ENCODE data around the gene MBD5.

The MBD5 gene

DNA sequence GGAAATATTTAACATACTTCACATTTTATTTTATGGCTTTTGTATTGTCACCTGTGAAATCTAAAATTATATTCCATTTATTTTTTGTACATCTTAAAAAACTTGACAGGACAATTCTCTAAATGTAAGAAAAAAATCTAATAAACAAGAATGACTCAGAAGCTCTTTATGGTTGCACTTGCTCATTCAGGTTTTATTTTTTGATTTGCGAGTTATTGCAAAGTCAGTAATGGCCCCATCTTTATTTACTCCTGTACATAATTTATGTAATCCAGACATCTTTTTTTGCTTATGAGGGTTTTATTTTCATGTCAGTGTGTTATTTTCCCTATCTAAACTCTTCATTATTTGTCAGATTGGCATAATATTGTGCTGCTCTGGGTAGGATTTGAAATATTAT is 145.1 kb downstream of the MBD5 start:
- Histone ChIP-seq H3K4me3 (ENCODE audit: low read depth, low read length) (no peak overlapping the region), H3K4me1 (ENCODE audit: control insufficient read depth, insufficient read depth, low read length, unreplicated experiment) (no peaks in the 10 kb centered on the region)

GRCh38 chr2:148167241-148167766 is 146.4 kb downstream of the MBD5 start:
- Histone ChIP-seq H3K4me3 (ENCODE audit: low read depth, low read length) (no peak overlapping the region), H2AFZ (ENCODE audit: low read length, unreplicated experiment) (no peak overlapping the region), H3K27ac (ENCODE audit: low read depth, low read length) (no peak overlapping the region), H3K27me3 (ENCODE audit: insufficient read depth, low read length) (no peaks in the 10 kb centered on the region), H3K4me1 (ENCODE audit: control insufficient read depth, insufficient read depth, low read length, unreplicated experiment) (no peaks in the 10 kb centered on the region), H3K79me2 (ENCODE audit: control insufficient read depth, insufficient read depth, low read length, unreplicated experiment) (no peaks in the 10 kb centered on the region), H3K36me3 (ENCODE audit: insufficient read depth, low read length) (no peaks in the 10 kb centered on the region; the same call in 1 of the 2 replicates)

More for the DNA sequence above, 145.1 kb downstream of the MBD5 start:
- H3K27ac ChIP-seq (ENCODE audit: low read depth, low read length), result no peak overlapping the region
- no peaks in the 10 kb centered on the region for H3K27me3 ChIP-seq (ENCODE audit: insufficient read depth, low read length)
- no peaks in the 10 kb centered on the region; the same call in 1 of the 2 replicates for H3K36me3 ChIP-seq (ENCODE audit: insufficient read depth, low read length)
- no peaks in the 10 kb centered on the region for H3K79me2 ChIP-seq (ENCODE audit: control insufficient read depth, insufficient read depth, low read length, unreplicated experiment)
- H2AFZ ChIP-seq (ENCODE audit: low read length, unreplicated experiment), result no peak overlapping the region

GRCh38 chr2:148167855-148168254 is 147.0 kb downstream of the MBD5 start:
- H3K4me3 ChIP-seq (ENCODE audit: low read depth, low read length), result no peak overlapping the region
- no peaks in the 10 kb centered on the region; the same call in 1 of the 2 replicates for H3K36me3 ChIP-seq (ENCODE audit: insufficient read depth, low read length)
- no peaks in the 10 kb centered on the region for H3K79me2 ChIP-seq (ENCODE audit: control insufficient read depth, insufficient read depth, low read length, unreplicated experiment)
- no peaks in the 10 kb centered on the region for H3K27me3 ChIP-seq (ENCODE audit: insufficient read depth, low read length)
- H3K27ac ChIP-seq (ENCODE audit: low read depth, low read length), result no peak overlapping the region
- no peak overlapping the region for H2AFZ ChIP-seq (ENCODE audit: low read length, unreplicated experiment)
- H3K4me1 ChIP-seq (ENCODE audit: control insufficient read depth, insufficient read depth, low read length, unreplicated experiment), result no peaks in the 10 kb centered on the region

DNA sequence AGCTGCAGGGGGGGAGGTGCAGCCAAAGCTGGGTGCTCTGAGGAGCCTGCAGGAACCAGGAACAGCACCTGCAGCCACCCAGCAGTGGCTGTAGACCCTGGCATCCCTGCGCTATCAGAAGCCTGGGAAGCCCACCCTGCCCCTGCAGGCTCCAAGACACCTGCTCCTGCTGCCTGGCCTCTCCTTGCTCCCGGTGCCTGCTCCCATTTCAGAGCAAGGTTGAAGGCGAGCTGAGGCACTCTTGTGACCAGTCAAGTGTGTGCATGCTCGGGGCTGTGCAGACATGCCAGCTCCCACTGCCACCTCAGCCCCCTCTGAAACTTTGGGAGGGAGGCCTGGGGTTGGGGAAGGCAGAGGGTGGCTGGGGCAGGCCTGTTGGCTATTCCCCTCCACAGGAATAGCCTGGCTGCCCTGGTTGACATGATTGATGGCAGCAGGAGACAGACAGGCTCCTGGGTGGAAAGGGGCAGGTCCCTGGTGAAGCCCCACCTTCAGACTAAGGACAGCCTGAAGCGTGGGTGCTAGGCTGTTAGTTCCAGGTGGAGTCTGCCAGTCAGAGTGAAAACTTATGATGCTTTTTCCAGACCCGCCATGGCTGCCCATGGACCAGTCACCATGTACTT is 151.4 kb downstream of the MBD5 start:
- no peak overlapping the region for H3K27ac ChIP-seq (ENCODE audit: low read depth, low read length)
- no peak overlapping the region for H2AFZ ChIP-seq (ENCODE audit: low read length, unreplicated experiment)
- no peaks in the 10 kb centered on the region; the same call in 1 of the 2 replicates for H3K36me3 ChIP-seq (ENCODE audit: insufficient read depth, low read length)
- no peak overlapping the region for H3K4me3 ChIP-seq (ENCODE audit: low read depth, low read length)
- H3K27me3 ChIP-seq (ENCODE audit: insufficient read depth, low read length), result no peaks in the 10 kb centered on the region
- H3K79me2 ChIP-seq (ENCODE audit: control insufficient read depth, insufficient read depth, low read length, unreplicated experiment), result no peaks in the 10 kb centered on the region
- H3K4me1 ChIP-seq (ENCODE audit: control insufficient read depth, insufficient read depth, low read length, unreplicated experiment), result no peaks in the 10 kb centered on the region

- H3K4me1 ChIP-seq (ENCODE audit: control insufficient read depth, insufficient read depth, low read length, unreplicated experiment), result no peaks in the 10 kb centered on the region
- H3K4me3 ChIP-seq (ENCODE audit: low read depth, low read length), result no peak overlapping the region
- no peaks in the 10 kb centered on the region for H3K27me3 ChIP-seq (ENCODE audit: insufficient read depth, low read length)
- no peak overlapping the region for H3K27ac ChIP-seq (ENCODE audit: low read depth, low read length)
- H2AFZ ChIP-seq (ENCODE audit: low read length, unreplicated experiment), result no peak overlapping the region
- no peaks in the 10 kb centered on the region; the same call in 1 of the 2 replicates for H3K36me3 ChIP-seq (ENCODE audit: insufficient read depth, low read length)
- no peaks in the 10 kb centered on the region for H3K79me2 ChIP-seq (ENCODE audit: control insufficient read depth, insufficient read depth, low read length, unreplicated experiment)
Measured at GRCh38 chr2:148173168-148173567, 152.3 kb downstream of the MBD5 start.

DNA sequence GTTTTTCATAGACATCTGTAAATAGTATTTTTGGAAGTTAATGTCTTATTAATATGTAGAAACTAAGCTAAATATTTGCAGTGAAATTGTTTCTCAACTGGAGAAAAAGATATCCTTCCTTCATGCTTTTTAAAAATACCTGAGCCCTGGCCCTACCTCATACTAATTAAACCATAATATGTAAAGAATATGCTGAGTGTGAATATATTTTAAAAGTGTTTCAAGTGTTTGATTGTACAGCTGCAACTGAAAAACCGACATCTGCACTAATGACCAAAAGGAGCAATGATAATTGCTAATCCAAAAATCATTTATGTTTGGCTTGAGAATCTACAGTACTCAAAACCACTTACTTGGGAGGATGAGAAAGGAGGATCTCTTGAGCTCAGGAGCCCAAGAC is 156.7 kb downstream of the MBD5 start:
- Histone ChIP-seq H3K79me2 (ENCODE audit: control insufficient read depth, insufficient read depth, low read length, unreplicated experiment) (no peaks in the 10 kb centered on the region), H3K36me3 (ENCODE audit: insufficient read depth, low read length) (no peaks in the 10 kb centered on the region; the same call in 1 of the 2 replicates), H2AFZ (ENCODE audit: low read length, unreplicated experiment) (no peak overlapping the region), H3K4me1 (ENCODE audit: control insufficient read depth, insufficient read depth, low read length, unreplicated experiment) (no peaks in the 10 kb centered on the region), H3K27me3 (ENCODE audit: insufficient read depth, low read length) (no peaks in the 10 kb centered on the region), H3K4me3 (ENCODE audit: low read depth, low read length) (no peak overlapping the region), H3K27ac (ENCODE audit: low read depth, low read length) (no peak overlapping the region)

- Histone ChIP-seq H3K4me1 (ENCODE audit: control insufficient read depth, insufficient read depth, low read length, unreplicated experiment) (no peaks in the 10 kb centered on the region), H3K36me3 (ENCODE audit: insufficient read depth, low read length) (peaks cover 4% of the 10 kb centered on the region; the same call in 1 of the 2 replicates), H3K4me3 (ENCODE audit: low read depth, low read length) (no peak overlapping the region), H3K79me2 (ENCODE audit: control insufficient read depth, insufficient read depth, low read length, unreplicated experiment) (no peaks in the 10 kb centered on the region), H2AFZ (ENCODE audit: low read length, unreplicated experiment) (no peak overlapping the region), H3K27me3 (ENCODE audit: insufficient read depth, low read length) (no peaks in the 10 kb centered on the region), H3K27ac (ENCODE audit: low read depth, low read length) (no peak overlapping the region)
Measured at GRCh38 chr2:148179724-148180123, 158.8 kb downstream of the MBD5 start.

DNA sequence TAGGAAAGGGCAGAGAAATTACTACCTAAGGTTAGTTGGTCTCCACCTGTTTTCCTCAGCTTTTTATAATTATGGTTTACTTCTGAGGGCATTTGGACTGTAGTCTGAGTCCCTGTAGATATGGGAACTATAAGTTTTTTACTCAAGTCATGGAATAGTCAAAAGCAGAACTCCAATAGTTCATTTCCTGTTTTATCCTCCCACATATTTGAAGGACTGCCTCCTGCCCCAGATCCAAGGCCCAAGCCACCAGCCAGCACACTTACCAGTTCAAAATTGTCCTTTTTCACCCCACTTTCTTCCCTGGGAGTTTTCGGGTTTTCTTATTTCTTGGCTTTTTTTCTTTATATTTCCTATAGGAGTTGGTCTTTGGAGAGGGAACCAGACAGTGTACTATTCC is 164.1 kb downstream of the MBD5 start:
- Histone ChIP-seq H3K27me3 (ENCODE audit: insufficient read depth, low read length) (no peaks in the 10 kb centered on the region), H2AFZ (ENCODE audit: low read length, unreplicated experiment) (no peak overlapping the region), H3K27ac (ENCODE audit: low read depth, low read length) (no peak overlapping the region), H3K4me3 (ENCODE audit: low read depth, low read length) (no peak overlapping the region), H3K4me1 (ENCODE audit: control insufficient read depth, insufficient read depth, low read length, unreplicated experiment) (no peaks in the 10 kb centered on the region), H3K36me3 (ENCODE audit: insufficient read depth, low read length) (peaks cover 10% of the 10 kb centered on the region; the same call in 1 of the 2 replicates), H3K79me2 (ENCODE audit: control insufficient read depth, insufficient read depth, low read length, unreplicated experiment) (no peaks in the 10 kb centered on the region)

DNA sequence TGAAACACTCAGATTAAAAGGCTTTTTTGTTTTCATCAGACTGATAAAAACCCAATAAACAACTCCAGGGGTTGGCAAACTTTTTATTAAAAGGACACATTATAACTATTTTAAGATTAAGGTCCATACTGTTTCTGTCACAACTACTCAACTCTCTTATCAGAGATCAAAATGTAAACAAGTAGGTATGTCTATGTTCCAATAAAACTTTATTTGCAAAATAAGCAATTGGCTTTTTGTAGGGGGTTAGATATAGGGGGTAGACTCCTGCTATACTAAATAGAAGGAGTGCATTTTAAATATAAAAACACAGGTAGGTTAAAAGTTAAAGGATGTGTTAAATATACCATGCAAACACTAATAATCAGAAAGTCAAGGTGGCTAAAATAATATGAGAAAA is 174.0 kb downstream of the MBD5 start:
- Histone ChIP-seq H2AFZ (ENCODE audit: low read length, unreplicated experiment) (no peak overlapping the region), H3K4me3 (ENCODE audit: low read depth, low read length) (no peak overlapping the region), H3K36me3 (ENCODE audit: insufficient read depth, low read length) (no peaks in the 10 kb centered on the region), H3K27me3 (ENCODE audit: insufficient read depth, low read length) (no peaks in the 10 kb centered on the region), H3K79me2 (ENCODE audit: control insufficient read depth, insufficient read depth, low read length, unreplicated experiment) (no peaks in the 10 kb centered on the region), H3K27ac (ENCODE audit: low read depth, low read length) (no peak overlapping the region), H3K4me1 (ENCODE audit: control insufficient read depth, insufficient read depth, low read length, unreplicated experiment) (no peaks in the 10 kb centered on the region)

DNA sequence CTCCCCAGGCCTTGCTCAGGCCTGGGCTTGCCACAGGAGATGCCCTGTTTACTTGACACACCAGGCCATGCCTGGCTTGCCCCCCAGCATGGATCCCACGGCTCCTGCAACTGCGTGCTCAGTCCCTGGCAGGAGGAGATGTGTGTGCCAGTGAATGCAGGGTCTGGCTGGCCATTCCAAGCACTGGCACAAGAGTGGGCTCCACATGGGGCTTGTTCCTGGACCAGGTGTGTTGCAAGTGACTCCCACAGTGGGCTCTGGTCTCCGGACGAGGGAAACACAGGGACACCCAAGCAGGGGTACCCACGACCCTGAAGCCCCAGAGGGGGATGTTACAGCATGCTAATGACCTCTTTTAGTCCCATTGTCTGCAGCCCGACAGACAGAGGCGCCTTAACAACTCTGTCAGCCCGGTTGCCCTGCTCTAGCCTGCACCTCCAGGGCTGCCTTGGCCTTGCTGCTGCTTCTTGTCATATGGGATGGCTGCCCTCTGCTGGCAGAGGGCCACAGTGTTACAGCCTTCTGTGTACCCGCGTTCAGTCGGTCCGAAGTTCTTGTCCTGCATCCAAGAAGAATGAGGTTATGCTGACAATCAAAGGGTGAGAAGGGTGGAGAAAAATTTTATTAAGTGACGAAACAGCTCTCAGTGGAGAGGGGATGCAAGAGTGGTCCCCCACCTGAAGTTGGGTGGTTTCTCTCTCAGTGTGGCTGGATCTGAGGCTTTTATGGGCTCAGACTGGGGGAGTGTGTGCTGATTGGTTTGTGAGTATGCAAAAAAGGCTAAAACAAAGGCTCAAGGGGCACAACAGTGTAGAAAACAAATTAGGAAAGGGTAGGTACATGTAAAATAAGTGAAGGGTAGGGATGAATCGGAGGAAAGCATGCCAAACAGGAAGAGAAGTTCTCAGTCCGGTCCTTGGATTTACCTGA is 180.4 kb downstream of the MBD5 start:
- Histone ChIP-seq H3K36me3 (ENCODE audit: insufficient read depth, low read length) (no peaks in the 10 kb centered on the region), H3K27me3 (ENCODE audit: insufficient read depth, low read length) (no peaks in the 10 kb centered on the region), H2AFZ (ENCODE audit: low read length, unreplicated experiment) (no peak overlapping the region), H3K27ac (ENCODE audit: low read depth, low read length) (no peak overlapping the region), H3K79me2 (ENCODE audit: control insufficient read depth, insufficient read depth, low read length, unreplicated experiment) (no peaks in the 10 kb centered on the region), H3K4me1 (ENCODE audit: control insufficient read depth, insufficient read depth, low read length, unreplicated experiment) (no peaks in the 10 kb centered on the region), H3K4me3 (ENCODE audit: low read depth, low read length) (no peak overlapping the region)

All from ACC112 (cell line).